GM18870 (cell line): ENCODE measurements around the gene HPS4.

Experiments
- ATAC-seq: cut with Tn5 transposase; IDR thresholded peaks from one replicate; pipeline ENCODE4 v1.9.1; 2021; ENCODE audit warnings: moderate library complexity; ENCODE audit not compliant: unreplicated experiment

Gene HPS4

DNA sequence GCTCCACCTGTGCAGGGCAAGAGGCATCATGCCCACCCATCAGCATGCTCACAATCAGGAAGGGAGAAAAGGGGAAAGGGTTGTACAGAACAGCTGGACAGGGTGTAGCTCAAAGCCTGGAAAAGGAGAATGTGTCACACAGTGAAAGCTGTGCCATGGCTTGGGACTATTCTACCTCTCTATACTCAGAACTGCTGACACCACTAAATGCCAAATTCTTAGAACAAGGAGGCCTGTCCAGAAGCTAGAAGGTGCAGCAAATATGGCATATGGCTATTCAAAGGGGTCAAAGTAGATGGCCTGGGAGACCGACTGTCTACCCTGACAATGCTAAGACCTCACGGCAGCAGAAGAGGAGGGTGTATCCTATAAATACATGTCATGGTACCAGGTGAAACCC lies 12.8 kb downstream of the HPS4 start:
- no peak for ATAC-seq

- ATAC-seq: no peak
These were observed 17.4 kb downstream of the HPS4 start for GRCh38 chr22:26466196-26466595.

- no peak for ATAC-seq
These were observed 19.3 kb downstream of the HPS4 start for GRCh38 chr22:26464312-26464711.

DNA sequence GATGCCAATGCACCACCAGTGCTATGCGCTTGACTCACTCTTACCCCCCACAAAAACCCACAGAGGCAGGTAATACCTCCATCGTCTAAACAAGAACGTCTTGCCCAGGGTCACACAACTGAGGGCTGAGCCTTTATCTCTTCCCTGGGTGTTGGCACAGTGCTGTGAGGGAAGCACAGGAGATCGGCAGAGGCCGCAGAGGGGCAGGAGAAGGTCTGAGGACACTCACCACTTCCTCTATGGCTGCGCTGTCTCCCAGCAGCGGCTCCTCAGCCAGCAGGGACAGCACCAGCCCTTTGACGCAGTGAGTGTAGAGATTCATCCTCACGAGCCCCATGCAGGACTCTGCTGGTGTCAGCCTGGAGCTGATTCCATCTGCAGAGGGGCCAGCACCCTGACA lies 19.9 kb downstream of the HPS4 start:
- no peak for ATAC-seq

GRCh38 chr22:26463101-26463661 lies 20.4 kb downstream of the HPS4 start:
- no peak for ATAC-seq

GRCh38 chr22:26462641-26463040 lies 20.9 kb downstream of the HPS4 start:
- ATAC-seq: no peak

DNA sequence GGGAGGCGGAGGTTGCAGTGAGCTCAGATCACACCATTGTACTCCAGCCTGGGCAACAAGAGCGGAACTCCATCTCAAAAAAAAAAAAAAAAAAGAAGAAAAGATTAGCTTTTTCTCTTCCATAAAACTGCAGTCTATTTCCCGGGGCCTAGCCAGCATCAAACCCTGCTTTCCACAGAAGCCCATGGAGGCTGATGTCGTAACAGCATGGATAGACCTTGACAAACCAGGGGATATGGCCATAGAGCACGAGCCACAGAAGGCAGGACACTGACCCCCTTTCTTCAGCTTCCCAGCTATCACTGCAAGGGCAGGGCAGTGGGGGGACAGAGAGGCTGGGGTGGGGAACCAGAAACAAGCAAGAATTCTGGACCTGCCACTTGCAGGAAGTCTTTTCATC lies 21.5 kb downstream of the HPS4 start:
- no peak for ATAC-seq

DNA sequence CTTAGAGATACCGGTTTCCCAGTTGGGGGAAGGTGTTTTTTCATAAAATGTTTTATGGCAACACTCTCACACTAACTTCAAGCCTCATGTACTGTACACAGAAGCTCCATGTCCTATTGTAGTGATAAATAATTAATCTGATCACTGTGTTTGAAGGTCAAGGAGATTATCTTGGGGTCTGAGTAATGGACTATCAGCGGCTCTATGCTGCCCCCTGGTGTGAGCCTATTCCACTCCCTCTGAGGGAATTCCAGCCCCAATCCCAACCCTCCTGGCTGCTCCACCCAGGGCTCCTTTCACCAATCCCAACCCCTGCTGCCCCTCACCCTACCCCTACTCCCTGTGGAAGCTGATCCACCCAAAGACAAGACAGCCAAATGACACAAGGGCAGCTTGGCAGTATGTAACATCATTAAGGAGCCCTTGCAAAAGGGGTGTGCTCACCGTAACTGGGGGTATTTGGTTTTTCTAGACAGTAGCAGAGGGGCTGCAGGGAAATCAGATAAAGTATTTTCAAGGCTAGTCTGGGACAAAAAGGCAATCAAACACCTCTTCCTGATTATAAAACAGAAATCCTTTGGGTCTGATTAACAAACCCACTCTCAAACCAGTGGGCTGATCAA lies 22.3 kb downstream of the HPS4 start:
- no peak for ATAC-seq

DNA sequence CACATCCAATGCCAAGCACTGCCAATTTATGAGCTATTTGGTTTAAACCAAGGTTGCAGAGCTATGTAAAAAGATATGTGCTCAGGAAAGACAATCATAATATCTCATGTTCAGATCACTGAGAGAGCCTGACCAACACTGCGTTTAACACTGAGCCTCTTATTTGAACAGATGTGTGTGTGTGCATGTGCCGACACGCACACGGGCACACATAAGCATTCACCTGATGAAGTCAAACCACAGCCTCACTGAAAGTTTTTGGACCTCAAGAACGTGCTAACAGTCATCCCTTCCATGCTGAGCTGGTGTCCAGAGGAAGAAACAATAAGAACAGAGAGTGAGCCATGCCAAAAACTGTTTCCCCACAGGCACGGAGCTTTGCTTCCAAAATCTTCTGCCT lies 23.4 kb downstream of the HPS4 start:
- no peak for ATAC-seq

DNA sequence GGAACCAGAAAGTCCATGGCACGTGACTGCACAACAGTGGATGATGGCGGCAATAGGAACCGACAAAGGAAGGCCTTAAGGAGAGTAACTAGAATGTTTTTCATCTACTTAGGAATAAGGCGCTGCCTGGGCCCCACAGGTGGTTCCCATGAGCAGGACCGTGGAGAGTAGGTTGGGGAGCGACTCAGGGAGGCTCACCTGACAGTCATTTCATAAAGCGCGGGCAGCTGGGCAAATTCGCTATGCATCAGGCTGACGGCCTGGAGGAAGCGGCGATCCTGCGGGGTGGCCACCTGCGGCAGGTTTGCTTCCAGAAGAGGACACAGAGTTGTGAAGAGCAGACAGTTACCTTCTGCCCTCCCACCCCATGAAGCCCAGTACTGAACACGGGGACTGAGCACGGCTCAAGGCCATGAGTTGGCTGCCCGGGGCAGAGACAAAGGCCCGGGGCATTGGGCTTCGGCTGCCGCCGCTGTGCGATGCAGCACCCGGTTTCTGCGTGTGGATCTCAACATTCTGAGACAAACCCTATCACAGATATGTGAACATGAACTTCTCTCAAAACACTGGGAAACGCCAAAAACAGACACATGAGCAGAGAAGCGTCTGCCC lies 25.8 kb downstream of the HPS4 start:
- no peak for ATAC-seq

- ATAC-seq: no peak
These were observed 29.6 kb downstream of the HPS4 start for GRCh38 chr22:26453812-26454500.

- no peak for ATAC-seq
These were observed 30.4 kb downstream of the HPS4 start for GRCh38 chr22:26453216-26453615.

- ATAC-seq: no peak
These were observed 31.2 kb downstream of the HPS4 start for GRCh38 chr22:26452236-26453016.

- ATAC-seq: no peak
These were observed 33.0 kb downstream of the HPS4 start for GRCh38 chr22:26450453-26451185.

DNA sequence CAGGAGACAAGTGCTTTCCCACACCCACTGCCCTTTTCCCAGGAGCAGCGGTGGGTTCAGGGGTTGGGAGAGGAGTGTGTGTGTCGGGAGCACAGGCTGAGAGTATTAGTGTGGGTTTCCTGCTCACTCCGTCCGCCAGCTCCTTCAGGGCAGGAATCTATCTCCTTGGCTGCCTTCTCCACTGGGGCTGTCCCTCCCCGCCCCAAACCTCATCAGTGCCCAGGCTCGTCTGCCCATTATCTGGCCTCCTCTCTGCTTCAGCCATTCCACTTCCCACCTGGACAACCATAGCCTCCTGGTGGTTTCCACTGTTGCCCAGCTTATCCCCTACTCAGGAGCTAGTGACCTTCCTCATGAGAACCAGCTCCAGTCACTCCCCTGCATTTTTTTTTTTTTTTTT lies 34.6 kb downstream of the HPS4 start:
- no peak for ATAC-seq

DNA sequence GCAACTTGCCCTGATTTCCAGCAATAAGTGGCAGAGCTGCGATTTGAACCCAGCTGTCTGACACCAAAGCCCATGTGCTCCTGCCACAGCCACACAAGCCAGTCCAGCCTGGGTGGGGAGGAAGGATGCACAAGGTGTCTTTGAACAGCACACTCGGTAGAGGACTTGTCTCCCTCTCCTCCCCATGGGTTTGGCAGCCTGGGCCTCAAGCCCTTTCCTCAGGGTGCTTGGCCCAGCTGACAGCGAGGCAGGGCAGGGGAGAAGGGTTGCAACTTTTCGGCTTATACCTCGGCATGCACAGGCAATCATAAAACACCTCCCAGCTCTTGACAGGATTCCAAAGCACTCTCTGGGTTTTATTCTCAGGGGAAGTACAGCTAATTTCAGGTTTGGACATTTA lies 35.2 kb downstream of the HPS4 start:
- ATAC-seq: no peak

DNA sequence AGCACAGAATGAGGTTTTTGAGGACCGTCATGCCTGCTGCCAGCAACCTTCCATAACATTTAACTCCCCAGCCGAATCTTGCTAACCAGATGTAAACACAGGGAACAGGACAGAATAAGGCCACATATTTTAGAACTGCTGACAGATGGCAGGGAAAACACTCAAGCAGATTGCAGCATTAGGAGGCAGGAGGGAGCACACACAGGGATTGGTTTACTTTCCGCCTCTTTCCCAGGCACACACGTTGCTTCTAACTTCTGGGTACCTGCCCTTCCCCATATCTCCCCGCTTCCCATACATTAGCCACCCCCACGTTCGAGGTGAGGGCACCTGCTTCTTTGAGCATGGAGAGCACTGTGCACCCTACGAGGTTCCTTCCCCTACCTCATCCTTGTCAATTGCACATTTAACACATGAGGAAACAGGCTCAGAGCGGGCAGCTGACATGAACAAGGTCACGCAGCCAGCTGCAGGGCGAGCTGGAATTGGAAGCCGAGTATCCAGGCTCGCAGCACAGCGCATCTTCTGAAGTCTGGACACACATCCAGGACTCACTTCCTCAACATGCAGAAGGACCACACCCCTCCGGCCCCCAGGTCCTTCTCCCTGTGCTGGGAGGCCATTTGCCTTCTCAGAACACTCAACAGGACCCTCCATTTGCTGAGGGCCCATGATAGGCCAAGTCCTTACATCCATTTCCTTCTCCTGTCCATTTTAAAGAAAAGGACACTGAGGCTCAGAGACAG lies 35.8 kb downstream of the HPS4 start:
- no peak for ATAC-seq

DNA sequence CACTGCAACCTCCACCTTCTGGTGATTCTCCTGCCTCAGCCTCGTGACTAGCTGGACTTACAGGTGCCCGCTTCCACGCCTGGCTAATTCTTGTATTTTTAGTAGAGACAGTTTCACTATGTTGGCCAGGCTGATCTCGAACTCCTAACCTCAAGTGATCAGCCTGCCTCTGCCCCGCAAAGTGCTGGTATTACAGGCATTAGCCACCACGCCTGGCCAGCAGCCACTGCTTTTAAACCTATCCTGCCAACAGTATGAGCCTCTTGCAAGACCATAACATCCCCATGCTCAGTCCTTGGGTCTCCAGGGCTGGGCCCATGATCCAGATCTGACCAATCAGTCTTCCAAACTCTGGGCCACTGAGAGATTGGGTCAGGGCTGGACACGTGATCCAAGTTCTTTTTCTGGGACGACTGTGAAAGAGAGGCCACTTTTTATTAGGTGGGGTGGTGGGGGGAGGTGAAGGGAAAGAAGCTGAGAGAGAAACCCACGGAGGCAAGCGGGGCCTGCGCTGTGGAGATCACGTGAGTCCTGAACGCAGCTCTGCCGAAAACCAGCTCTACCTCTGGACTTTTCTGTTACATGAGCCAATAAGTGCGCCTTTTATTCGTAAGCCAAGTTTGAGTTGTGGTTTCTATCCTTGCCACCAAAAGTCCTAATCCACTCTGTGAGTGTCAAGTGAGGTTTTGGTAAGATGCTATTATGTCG lies 36.6 kb downstream of the HPS4 start:
- ATAC-seq: no peak

DNA sequence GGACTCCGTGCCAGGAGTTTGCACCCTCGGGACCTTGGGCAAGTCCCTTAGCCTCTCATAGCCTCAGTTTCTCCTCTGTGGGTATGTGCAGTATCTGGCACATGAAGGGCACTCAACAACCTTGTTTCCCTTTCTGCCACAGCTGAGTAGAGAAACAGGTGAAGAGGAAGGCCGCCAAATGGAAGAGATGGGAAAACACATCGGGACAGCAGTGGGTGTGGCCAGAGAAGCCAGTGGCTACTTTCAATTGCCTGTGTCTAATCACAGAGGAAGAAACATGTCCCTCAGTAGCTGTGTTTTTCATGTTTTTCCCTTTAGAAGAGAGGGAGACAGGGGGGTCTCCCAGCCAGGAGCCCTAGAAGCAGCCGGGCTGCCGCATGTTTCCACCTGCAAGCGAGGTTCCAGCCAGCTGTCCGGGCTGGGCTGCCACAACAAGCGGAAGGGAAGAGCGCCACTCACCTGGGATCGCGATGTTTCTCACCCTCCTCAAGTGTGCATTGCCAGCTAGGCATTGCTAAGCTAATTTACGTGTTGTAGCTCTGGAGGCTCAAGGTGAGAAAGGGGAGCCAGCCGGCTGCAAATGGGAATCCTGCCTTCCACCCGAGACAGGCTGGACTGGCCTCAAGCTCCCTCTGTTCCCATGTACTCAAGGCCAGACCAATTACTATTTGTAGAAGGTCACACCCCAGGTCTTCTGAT lies 37.9 kb downstream of the HPS4 start:
- no peak for ATAC-seq
